NCI-H524 treated with DMSO at 0.1 percent for 48 hours (cell line): ENCODE results near the gene EYA4.
A peak's percentile ranks its signal among the peaks of the same experiment; 100 is the strongest.
"Not testable (repeated sequence)": the region's sequence is repeated elsewhere in the genome, so short reads cannot be mapped to it uniquely, and the experiment has no call there.

Experiments
- DNase-seq: peaks from one replicate; lab custom pipeline; 2025; lab: John Stamatoyannopoulos, UW

Gene EYA4

GRCh38 chr6:133355922-133356321 lies 114.8 kb downstream of the EYA4 start:
- no peak for DNase-seq

GRCh38 chr6:133358574-133359150 lies 117.5 kb downstream of the EYA4 start:
- no peak for DNase-seq

GRCh38 chr6:133359256-133359655 lies 118.1 kb downstream of the EYA4 start:
- DNase-seq, result no peak

GRCh38 chr6:133359760-133360159 lies 118.6 kb downstream of the EYA4 start:
- no peak for DNase-seq

- DNase-seq, result no peak
Measured at GRCh38 chr6:133360194-133360593, 119.0 kb downstream of the EYA4 start.

GRCh38 chr6:133362813-133363212 lies 121.7 kb downstream of the EYA4 start:
- no peak for DNase-seq

DNA sequence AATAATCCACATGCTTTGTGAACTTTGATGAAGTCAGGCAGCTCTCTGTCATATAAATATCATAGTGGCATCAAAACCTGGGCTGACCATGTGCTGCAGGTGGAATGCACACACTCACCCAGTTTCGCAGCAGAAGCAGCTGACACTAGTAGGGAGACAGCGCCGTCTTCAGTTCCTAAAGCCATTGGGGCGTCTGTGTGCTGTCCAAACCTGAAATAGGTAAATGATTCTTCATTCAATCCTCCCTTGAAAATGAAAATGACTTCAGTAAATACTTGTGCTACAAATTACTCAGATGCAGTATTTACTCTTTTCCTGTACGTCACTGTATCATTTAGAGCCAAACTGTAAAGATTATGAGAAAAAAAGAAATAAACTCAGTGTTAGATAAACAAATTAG lies 127.5 kb downstream of the EYA4 start:
- no peak for DNase-seq

DNA sequence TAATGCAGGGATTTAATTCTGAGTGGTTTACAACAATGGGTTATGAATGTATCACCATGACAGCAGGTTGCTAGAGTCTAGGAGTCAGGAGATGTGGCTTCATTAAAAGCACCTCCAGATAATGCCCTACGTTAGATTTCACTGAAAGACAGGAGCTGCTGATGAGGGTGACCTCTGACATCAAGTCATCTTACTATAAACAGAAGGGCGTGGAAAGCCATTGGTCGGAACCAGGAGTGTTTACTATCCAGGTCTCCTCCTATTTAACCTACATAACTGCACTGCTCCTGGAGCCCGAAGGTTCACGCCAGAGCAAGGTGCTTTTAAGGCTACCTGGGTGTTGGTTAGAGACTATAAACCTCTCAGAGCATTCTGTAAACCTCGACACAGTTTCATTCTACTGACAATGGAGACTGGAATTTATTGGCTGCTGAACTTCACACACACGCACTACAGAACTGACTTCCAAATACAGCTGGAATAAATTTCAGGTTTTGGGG lies 128.7 kb downstream of the EYA4 start:
- DNase-seq, result no peak

DNA sequence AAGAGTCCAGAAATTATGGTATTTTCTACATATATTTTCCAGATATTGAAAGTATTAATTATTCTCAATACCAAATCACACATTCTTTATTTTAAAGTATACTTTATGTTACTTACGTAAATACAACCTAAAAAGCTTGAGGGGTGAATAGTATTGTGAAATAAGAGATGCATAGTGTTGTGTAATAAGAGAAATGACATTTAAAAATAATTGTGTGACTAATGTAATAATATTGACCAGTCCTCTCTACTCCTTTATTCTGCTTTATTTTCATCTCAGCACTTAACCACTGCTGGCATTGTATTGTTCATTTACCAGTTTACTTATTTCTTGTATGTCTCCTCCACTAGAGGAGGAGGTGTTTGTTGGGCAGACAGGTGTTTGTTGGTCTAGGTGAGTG lies 135.6 kb downstream of the EYA4 start:
- no peak for DNase-seq

DNA sequence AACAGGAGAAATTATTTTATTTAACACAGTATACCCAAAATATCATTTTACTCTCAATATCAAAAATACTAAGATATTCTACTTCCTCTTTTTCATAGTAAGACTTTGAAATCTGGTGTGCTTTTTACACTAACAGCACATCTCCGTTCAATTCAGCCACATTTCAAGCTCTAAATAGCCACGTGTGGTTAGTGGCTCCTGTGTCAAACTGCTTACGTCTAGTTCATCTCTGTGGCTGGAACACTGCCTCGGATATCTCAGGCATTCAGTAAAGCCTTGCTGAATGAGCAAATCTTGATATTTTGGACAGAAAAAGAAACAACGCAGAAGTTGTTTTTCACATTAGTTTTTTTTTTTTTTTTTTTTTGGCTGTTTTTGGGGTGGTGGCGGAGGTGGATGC lies 136.1 kb downstream of the EYA4 start:
- DNase-seq, result no peak

DNA sequence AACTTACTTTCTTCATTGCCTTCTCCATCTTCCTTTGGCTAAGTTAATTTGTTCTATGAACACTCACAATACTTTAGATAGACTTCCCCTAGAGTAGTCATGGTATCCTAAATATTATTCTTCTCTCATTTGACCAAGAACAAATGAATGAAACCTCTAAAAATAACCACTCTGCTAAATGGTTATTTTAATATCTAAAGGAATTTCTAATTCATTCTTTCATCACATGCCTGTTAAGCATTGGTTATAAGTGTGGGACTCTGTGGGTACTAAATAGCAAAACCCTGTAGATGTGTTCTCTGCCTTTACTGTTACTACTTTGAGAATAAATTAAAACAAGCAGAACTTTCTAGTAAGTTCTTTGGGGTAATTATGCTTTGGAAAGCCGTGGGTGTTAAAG lies 138.9 kb downstream of the EYA4 start:
- no peak for DNase-seq

- DNase-seq, result no peak
Measured at GRCh38 chr6:133380723-133381122, 139.6 kb downstream of the EYA4 start.

GRCh38 chr6:133388731-133389130 lies 147.6 kb downstream of the EYA4 start:
- DNase-seq, result no peak

DNA sequence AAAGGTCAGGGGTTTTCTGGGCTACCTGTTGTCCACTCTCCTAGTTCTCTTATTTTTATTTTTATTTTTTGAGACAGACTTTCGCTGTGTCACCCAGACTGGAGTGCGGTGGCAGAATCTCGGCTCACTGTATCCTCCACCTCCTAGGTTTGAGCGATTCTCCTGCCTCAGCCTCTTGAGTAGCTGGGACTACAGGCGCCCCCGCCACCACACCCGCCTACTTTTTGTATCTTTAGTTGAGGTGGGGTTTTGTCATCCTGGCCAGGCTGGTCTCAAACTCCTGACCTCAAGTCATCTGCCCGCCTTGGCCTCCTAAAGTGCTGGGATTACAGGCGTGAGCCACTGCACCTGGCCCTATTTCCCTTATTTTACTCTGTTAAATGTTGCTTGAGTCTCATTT lies 149.0 kb downstream of the EYA4 start:
- no peak for DNase-seq

GRCh38 chr6:133392015-133392414 lies 150.9 kb downstream of the EYA4 start:
- no peak for DNase-seq

DNA sequence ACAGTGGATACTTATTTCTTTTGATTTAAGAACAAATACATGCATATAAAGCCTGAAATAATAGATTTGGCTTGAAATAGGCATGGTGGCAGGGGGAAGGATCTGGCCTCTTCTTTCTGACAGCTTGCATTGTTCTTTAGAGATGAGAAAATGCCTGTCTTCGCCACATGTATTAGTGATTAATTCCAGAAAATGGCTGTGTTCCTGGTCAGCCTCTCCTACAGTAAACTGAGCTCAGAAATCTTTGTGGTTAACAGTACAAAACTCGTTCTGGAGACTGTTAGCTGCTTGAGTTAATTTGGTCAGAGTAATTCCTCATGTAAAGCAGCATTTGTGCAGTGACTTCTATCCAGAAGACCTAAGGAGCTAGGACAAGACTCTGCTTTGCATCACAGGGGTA lies 151.5 kb downstream of the EYA4 start:
- DNase-seq, result no peak

DNA sequence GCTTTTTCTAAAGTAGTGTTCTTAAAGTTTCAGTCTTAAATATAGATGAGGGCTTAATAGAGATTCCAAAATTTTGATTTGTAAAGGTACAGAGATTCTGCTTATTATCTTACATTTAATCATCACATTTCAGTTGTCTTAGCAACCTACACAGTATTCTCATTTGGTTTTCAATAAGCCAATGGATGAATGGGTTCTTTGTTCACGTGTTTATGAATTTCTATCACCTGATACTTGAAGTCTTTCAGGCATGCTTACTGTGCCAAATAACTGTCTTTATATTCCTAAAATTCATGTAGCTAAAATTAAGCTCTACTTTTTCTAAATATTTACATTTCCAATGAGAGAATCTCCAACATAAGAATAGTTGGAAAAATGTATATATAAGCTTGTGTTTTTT lies 152.7 kb downstream of the EYA4 start:
- no peak for DNase-seq

DNA sequence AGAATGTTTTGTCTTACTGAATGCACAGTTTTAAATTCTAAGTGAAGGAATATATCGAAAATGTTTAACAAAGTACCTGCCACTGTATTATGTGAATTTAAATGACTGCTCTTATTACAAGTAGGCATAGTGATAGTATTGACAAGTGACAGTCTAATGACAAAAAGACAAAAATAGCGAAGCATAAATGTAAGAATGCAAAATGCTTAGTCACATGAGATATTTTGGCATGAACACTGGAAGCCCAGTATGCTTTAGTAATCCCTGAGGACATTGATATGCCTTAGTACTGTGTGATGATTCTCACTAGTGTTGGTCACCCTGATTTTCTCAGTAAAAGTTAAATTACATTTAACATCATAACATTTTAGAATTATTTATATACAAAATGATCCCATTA lies 153.5 kb downstream of the EYA4 start:
- no peak for DNase-seq

- peak; percentile 22 for DNase-seq
Measured at GRCh38 chr6:133396233-133396983, 155.3 kb downstream of the EYA4 start.

GRCh38 chr6:133396984-133397348 lies 155.8 kb downstream of the EYA4 start:
- DNase-seq, result no peak

- not testable (repeated sequence) for DNase-seq
Measured at GRCh38 chr6:133397601-133398000, 156.4 kb downstream of the EYA4 start.

- DNase-seq, result no peak
Measured at GRCh38 chr6:133399426-133399825, 158.3 kb downstream of the EYA4 start.

GRCh38 chr6:133404151-133404550 lies 163.0 kb downstream of the EYA4 start:
- DNase-seq, result no peak

DNA sequence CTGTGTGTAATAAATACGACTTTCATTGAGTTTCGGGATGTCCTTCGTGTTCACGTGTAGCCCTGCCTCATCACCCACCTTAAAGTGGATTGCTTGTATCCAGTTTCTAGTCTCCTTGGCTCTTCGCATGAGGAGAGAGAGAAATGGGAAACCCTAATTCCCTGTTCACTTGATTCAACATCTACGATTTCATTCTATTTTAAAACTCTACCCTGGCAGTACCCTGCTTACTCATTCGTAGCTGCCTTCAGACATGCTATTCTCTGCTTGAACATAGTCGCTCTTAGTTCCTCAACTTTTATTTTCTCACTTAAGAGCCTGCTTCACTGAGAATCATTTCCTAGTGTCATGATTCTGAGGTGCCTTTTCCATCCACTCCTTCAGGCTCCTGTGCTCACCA lies 163.6 kb downstream of the EYA4 start:
- no peak for DNase-seq
